HEK293 (cell line): ENCODE data around the gene PFKL.

Source experiments
- GFI1B ChIP-seq: fragments of 450-650 bp; formaldehyde crosslinking; IDR thresholded peaks from 2 replicates; pipeline ENCODE4 v1.5.1; 2016; ENCODE audit warnings: missing biosample characterization, missing genetic modification characterization
- GLI4 ChIP-seq: fragments of 450-650 bp; formaldehyde crosslinking; IDR thresholded peaks from 2 replicates; pipeline ENCODE4 v1.5.1; 2016; ENCODE audit warnings: missing biosample characterization, missing genetic modification characterization
- GLIS1 ChIP-seq: fragments of 450-650 bp; formaldehyde crosslinking; IDR thresholded peaks from 2 replicates; pipeline ENCODE4 v1.5.1; 2016; ENCODE audit warnings: missing biosample characterization, missing genetic modification characterization
- HOXC10 ChIP-seq: sonication (generic); formaldehyde crosslinking; IDR thresholded peaks from 2 replicates; pipeline ENCODE4 v1.8.1; 2023; ENCODE audit warnings: mild to moderate bottlenecking, missing genetic modification reagents
- KLF10 ChIP-seq: fragments of 450-650 bp; IDR thresholded peaks from 2 replicates; pipeline ENCODE4 v1.5.1; 2018; ENCODE audit warnings: missing biosample characterization, mild to moderate bottlenecking, missing genetic modification characterization
- MZF1 ChIP-seq: fragments of 450-650 bp; formaldehyde crosslinking; IDR thresholded peaks from 2 replicates; pipeline ENCODE4 v1.5.1; 2017; ENCODE audit warnings: missing biosample characterization, missing genetic modification characterization, borderline replicate concordance
- OSR2 ChIP-seq: fragments of 450-650 bp; formaldehyde crosslinking; IDR thresholded peaks from 2 replicates; pipeline ENCODE4 v1.5.1; 2016; ENCODE audit warnings: missing biosample characterization, missing genetic modification characterization
- SETDB1 ChIP-seq: IDR thresholded peaks from one replicate; pipeline ENCODE4 v1.6.1; 2017; ENCODE audit warnings: mild to moderate bottlenecking, low read length, moderate library complexity, mixed read lengths; ENCODE audit not compliant: insufficient read length
- ZBTB17 ChIP-seq: fragments of 450-650 bp; formaldehyde crosslinking; IDR thresholded peaks from 2 replicates; pipeline ENCODE4 v1.5.1; 2016; ENCODE audit warnings: missing biosample characterization, missing genetic modification characterization
- ZBTB8A ChIP-seq: fragments of 450-650 bp; formaldehyde crosslinking; IDR thresholded peaks from 2 replicates; pipeline ENCODE4 v1.5.1; 2016; ENCODE audit warnings: missing biosample characterization, missing genetic modification characterization
- ZNF133 ChIP-seq: fragments of 450-650 bp; formaldehyde crosslinking; IDR thresholded peaks from 2 replicates; pipeline ENCODE4 v1.5.1; 2016; ENCODE audit warnings: missing biosample characterization, missing genetic modification characterization
- ZNF155 ChIP-seq: fragments of 450-650 bp; formaldehyde crosslinking; IDR thresholded peaks from 2 replicates; pipeline ENCODE4 v1.5.1; 2016; ENCODE audit warnings: missing biosample characterization, missing genetic modification characterization
- ZNF157 ChIP-seq: fragments of 450-650 bp; formaldehyde crosslinking; IDR thresholded peaks from 2 replicates; pipeline ENCODE4 v1.5.1; 2016; ENCODE audit warnings: missing biosample characterization, missing genetic modification characterization
- ZNF169 ChIP-seq: fragments of 450-650 bp; formaldehyde crosslinking; IDR thresholded peaks from 2 replicates; pipeline ENCODE4 v1.5.1; 2016; ENCODE audit warnings: missing biosample characterization, missing genetic modification characterization
- ZNF211 ChIP-seq: fragments of 450-650 bp; formaldehyde crosslinking; IDR thresholded peaks from 2 replicates; pipeline ENCODE4 v1.5.1; 2016; ENCODE audit warnings: low read depth, missing biosample characterization, missing genetic modification characterization
- ZNF24 ChIP-seq: fragments of 450-650 bp; formaldehyde crosslinking; IDR thresholded peaks from 2 replicates; pipeline ENCODE4 v1.5.1; 2016; ENCODE audit warnings: missing biosample characterization, missing genetic modification characterization
- ZNF248 ChIP-seq: fragments of 450-650 bp; formaldehyde crosslinking; IDR thresholded peaks from 2 replicates; pipeline ENCODE4 v1.5.1; 2017; ENCODE audit warnings: missing biosample characterization, missing genetic modification characterization
- ZNF274 ChIP-seq, 2 experiments: fragments of 200-500 bp in 1 of 2; fragments of 450-650 bp in 1 of 2; sonication (Bioruptor generic) in 1 of 2; formaldehyde crosslinking in 1 of 2; IDR thresholded peaks; 2 replicates each; pipeline versions ENCODE4 v1.5.1 to v1.6.1; 2014 to 2016; ENCODE audit warnings: borderline replicate concordance in 1 of 2, inconsistent platforms in 1 of 2, low read length in 1 of 2, missing biosample characterization in 1 of 2, missing genetic modification characterization in 1 of 2
- ZNF473 ChIP-seq: fragments of 450-650 bp; formaldehyde crosslinking; IDR thresholded peaks from 2 replicates; pipeline ENCODE4 v1.5.1; 2017; ENCODE audit warnings: missing biosample characterization, missing genetic modification characterization
- ZNF501 ChIP-seq: fragments of 450-650 bp; formaldehyde crosslinking; IDR thresholded peaks from 2 replicates; pipeline ENCODE4 v1.5.1; 2016; ENCODE audit warnings: missing biosample characterization, missing genetic modification characterization
- ZNF521 ChIP-seq: fragments of 450-650 bp; formaldehyde crosslinking; IDR thresholded peaks from 2 replicates; pipeline ENCODE4 v1.5.1; 2017; ENCODE audit warnings: missing biosample characterization, mild to moderate bottlenecking, missing genetic modification characterization
- ZNF544 ChIP-seq: fragments of 450-650 bp; formaldehyde crosslinking; IDR thresholded peaks from 2 replicates; pipeline ENCODE4 v1.5.0; 2017; ENCODE audit warnings: missing biosample characterization, missing genetic modification characterization
- ZNF555 ChIP-seq: fragments of 450-650 bp; formaldehyde crosslinking; conservative IDR thresholded peaks from 2 replicates; pipeline ENCODE4 v1.5.1; 2017; ENCODE audit warnings: missing biosample characterization, mild to moderate bottlenecking, missing genetic modification characterization, inconsistent platforms
- ZNF558 ChIP-seq: fragments of 450-650 bp; formaldehyde crosslinking; IDR thresholded peaks from 2 replicates; pipeline ENCODE4 v1.5.1; 2016; ENCODE audit warnings: missing biosample characterization, missing genetic modification characterization
- ZNF560 ChIP-seq: fragments of 450-650 bp; formaldehyde crosslinking; IDR thresholded peaks from 2 replicates; pipeline ENCODE4 v1.5.1; 2017; ENCODE audit warnings: missing biosample characterization, missing genetic modification characterization, borderline replicate concordance
- ZNF660 ChIP-seq: fragments of 450-650 bp; IDR thresholded peaks from 2 replicates; pipeline ENCODE4 v1.5.1; 2018; ENCODE audit warnings: missing biosample characterization, mild to moderate bottlenecking, missing genetic modification characterization
- ZNF664 ChIP-seq: fragments of 450-650 bp; formaldehyde crosslinking; IDR thresholded peaks from 2 replicates; pipeline ENCODE4 v1.5.1; 2016; ENCODE audit warnings: missing biosample characterization, missing genetic modification characterization
- ZNF670 ChIP-seq: fragments of 450-650 bp; formaldehyde crosslinking; IDR thresholded peaks from 2 replicates; pipeline ENCODE4 v1.5.1; 2016; ENCODE audit warnings: missing biosample characterization, missing genetic modification characterization, low read depth
- ZNF76 ChIP-seq: fragments of 450-650 bp; formaldehyde crosslinking; IDR thresholded peaks from 2 replicates; pipeline ENCODE4; 2016; ENCODE audit warnings: low read depth, missing biosample characterization, missing genetic modification characterization, borderline replicate concordance
- ZNF791 ChIP-seq: fragments of 450-650 bp; formaldehyde crosslinking; IDR thresholded peaks from 2 replicates; pipeline ENCODE4 v1.5.1; 2016; ENCODE audit warnings: missing biosample characterization, missing genetic modification characterization
- ZSCAN16 ChIP-seq: fragments of 450-650 bp; formaldehyde crosslinking; IDR thresholded peaks from 2 replicates; pipeline ENCODE4 v1.5.1; 2016; ENCODE audit warnings: missing biosample characterization, missing genetic modification characterization
- ZSCAN30 ChIP-seq: fragments of 450-650 bp; IDR thresholded peaks from 2 replicates; pipeline ENCODE4 v1.5.1; 2018; ENCODE audit warnings: missing biosample characterization, mild to moderate bottlenecking, missing genetic modification characterization, moderate library complexity
- TF ChIP-seq, protein P1 (sequence below): fragments of 450-650 bp; formaldehyde crosslinking; IDR thresholded peaks from 2 replicates; pipeline ENCODE4 v1.5.1; 2017; ENCODE audit warnings: missing biosample characterization, missing genetic modification characterization
- TF ChIP-seq, protein P2 (sequence below): fragments of 450-650 bp; formaldehyde crosslinking; IDR thresholded peaks from 2 replicates; pipeline ENCODE4 v1.5.0; 2017; ENCODE audit warnings: missing biosample characterization, missing genetic modification characterization, borderline replicate concordance
- TF ChIP-seq, protein P3 (sequence below): fragments of 450-650 bp; formaldehyde crosslinking; IDR thresholded peaks from 2 replicates; pipeline ENCODE4 v1.5.1; 2017; ENCODE audit warnings: missing biosample characterization, missing genetic modification characterization

PFKL gene

DNA sequence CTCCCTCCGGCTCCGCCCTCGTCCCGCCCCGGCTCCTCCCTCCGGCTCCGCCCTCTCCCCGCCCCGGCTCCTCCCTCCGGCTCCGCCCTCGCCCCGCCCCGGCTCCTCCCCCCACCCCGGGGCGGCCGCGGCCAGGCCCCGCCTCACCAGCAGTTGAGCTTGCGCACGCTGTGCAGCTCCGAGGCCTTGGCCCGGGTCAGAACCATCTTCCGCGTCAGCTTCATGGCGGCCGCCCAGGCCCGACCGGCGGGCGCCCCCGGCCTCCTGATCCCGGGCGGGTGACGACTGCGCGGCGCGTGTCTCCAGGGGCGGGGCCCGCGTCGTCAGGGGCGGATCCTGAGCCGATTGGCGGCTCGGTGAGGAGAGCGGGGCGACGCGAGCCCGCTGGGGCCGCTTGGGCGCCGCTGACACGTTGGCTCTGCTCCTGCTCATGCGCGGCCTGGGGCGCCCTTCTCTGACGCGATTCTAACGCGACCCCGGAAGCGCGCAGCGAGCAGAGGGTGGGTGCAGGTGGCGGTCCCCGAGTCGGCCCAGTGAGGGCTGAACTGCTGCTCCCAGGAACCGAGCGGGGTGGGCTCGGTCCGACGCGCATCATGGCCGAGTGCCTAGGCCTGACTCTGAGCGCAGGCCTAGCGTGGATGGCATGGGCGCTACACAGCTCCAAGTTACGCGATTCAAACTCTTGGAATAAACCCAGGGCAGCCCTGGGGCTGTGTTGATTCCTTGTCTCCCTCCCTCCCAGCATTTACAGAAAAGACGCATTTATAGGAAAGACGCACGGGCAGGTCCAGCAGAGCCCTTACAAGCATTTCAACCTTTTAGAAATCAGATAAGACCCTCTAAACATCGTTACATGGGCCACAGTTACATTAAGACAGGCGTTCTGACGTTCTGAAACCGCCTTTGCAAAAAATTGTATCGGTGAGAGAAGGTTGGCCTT is 39.4 kb downstream of the PFKL start, which contains the start of gene CFAP410 (continued):
- TF ChIP-seq ZNF660 (tag by site-specific recombination) = no peak; the same call in 1 of the 2 replicates
- TF ChIP-seq KLF10 (tag by site-specific recombination) = peak; percentile 92
- peak; percentile 75 for TF ChIP-seq ZNF24
- TF ChIP-seq GFI1B (tag by site-specific recombination) = no peak
- no peak for TF ChIP-seq ZNF791
- TF ChIP-seq ZNF169 (tag by site-specific recombination) = no peak; the same call in 1 of the 2 replicates
- TF ChIP-seq ZNF558 (tag by site-specific recombination) = no peak
- peak; percentile 97 for TF ChIP-seq ZBTB17 (tag by site-specific recombination)
- TF ChIP-seq ZNF473 (tag by site-specific recombination) = no peak
- peak; percentile 63; the same call in 1 of the 2 replicates for TF ChIP-seq ZSCAN30 (tag by site-specific recombination)
- TF ChIP-seq SETDB1 = no peak
- TF ChIP-seq, protein P1, sequence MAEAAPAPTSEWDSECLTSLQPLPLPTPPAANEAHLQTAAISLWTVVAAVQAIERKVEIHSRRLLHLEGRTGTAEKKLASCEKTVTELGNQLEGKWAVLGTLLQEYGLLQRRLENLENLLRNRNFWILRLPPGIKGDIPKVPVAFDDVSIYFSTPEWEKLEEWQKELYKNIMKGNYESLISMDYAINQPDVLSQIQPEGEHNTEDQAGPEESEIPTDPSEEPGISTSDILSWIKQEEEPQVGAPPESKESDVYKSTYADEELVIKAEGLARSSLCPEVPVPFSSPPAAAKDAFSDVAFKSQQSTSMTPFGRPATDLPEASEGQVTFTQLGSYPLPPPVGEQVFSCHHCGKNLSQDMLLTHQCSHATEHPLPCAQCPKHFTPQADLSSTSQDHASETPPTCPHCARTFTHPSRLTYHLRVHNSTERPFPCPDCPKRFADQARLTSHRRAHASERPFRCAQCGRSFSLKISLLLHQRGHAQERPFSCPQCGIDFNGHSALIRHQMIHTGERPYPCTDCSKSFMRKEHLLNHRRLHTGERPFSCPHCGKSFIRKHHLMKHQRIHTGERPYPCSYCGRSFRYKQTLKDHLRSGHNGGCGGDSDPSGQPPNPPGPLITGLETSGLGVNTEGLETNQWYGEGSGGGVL (tag by site-specific recombination) = no peak
- TF ChIP-seq ZNF155 = no peak
- no peak for TF ChIP-seq ZNF664
- TF ChIP-seq ZSCAN16 (tag by site-specific recombination) = no peak
- no peak for TF ChIP-seq ZNF670 (tag by site-specific recombination)
- no peak for TF ChIP-seq ZNF157 (tag by site-specific recombination)
- no peak for TF ChIP-seq ZNF555 (tag by site-specific recombination)
- TF ChIP-seq OSR2 (tag by site-specific recombination) = peak; percentile 34; the same call in 1 of the 2 replicates
- TF ChIP-seq GLI4 (tag by site-specific recombination) = 0 out of 2 replicates have a peak, but pooled peaks have one; percentile 25
- TF ChIP-seq GLIS1 (tag by site-specific recombination) = peak; percentile 41; the same call in 1 of the 2 replicates
- TF ChIP-seq ZNF560 = no peak
- TF ChIP-seq ZNF248 (tag by site-specific recombination) = no peak
- no peak for TF ChIP-seq ZNF501 (tag by site-specific recombination)
- TF ChIP-seq, protein P2, sequence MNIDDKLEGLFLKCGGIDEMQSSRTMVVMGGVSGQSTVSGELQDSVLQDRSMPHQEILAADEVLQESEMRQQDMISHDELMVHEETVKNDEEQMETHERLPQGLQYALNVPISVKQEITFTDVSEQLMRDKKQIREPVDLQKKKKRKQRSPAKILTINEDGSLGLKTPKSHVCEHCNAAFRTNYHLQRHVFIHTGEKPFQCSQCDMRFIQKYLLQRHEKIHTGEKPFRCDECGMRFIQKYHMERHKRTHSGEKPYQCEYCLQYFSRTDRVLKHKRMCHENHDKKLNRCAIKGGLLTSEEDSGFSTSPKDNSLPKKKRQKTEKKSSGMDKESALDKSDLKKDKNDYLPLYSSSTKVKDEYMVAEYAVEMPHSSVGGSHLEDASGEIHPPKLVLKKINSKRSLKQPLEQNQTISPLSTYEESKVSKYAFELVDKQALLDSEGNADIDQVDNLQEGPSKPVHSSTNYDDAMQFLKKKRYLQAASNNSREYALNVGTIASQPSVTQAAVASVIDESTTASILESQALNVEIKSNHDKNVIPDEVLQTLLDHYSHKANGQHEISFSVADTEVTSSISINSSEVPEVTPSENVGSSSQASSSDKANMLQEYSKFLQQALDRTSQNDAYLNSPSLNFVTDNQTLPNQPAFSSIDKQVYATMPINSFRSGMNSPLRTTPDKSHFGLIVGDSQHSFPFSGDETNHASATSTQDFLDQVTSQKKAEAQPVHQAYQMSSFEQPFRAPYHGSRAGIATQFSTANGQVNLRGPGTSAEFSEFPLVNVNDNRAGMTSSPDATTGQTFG (tag by site-specific recombination) = no peak
- peak; percentile 77 for TF ChIP-seq ZBTB8A (tag by site-specific recombination)
- no peak for TF ChIP-seq ZNF274 (IDR thresholded peaks at IDR 0.05; ENCODE audit: low read length)
- TF ChIP-seq ZNF274 (tag by site-specific recombination; IDR thresholded peaks at IDR 0.05; ENCODE audit: borderline replicate concordance) = no peak
- no peak for TF ChIP-seq MZF1 (tag by site-specific recombination)
- no peak for TF ChIP-seq ZNF521 (tag by site-specific recombination)
- TF ChIP-seq ZNF544 (tag by site-specific recombination) = no peak
- TF ChIP-seq ZNF211 = no peak
- peak; percentile 87 for TF ChIP-seq ZNF76
- TF ChIP-seq, protein P3, sequence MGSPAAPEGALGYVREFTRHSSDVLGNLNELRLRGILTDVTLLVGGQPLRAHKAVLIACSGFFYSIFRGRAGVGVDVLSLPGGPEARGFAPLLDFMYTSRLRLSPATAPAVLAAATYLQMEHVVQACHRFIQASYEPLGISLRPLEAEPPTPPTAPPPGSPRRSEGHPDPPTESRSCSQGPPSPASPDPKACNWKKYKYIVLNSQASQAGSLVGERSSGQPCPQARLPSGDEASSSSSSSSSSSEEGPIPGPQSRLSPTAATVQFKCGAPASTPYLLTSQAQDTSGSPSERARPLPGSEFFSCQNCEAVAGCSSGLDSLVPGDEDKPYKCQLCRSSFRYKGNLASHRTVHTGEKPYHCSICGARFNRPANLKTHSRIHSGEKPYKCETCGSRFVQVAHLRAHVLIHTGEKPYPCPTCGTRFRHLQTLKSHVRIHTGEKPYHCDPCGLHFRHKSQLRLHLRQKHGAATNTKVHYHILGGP (tag by site-specific recombination) = no peak
- TF ChIP-seq ZNF133 (tag by site-specific recombination) = no peak
- TF ChIP-seq HOXC10 (CRISPR knock-in tag) = peak; percentile 79; the same call in 1 of the 2 replicates
